Measurements from ENCODE around the gene GRIN2C. TPM values are rescaled to one million over a fixed set of nuclear protein-coding genes. Genes with fewer than 3 reads are reported as not detected.

The GRIN2C gene
- total RNA-seq, 1 donor = under 0.01 TPM

GRCh38 chr17:74863420-74864296 is 4.0 kb upstream of the GRIN2C start:
- no peak for TF ChIP-seq CTCF (IDR thresholded peaks at IDR 0.05; ENCODE audit: insufficient read depth, low read length)
- DNase-seq (ENCODE audit: low read depth) = no peak
- H3K4me3 ChIP-seq (ENCODE audit: low read depth, low read length) = no peak overlapping the region

GRCh38 chr17:74862919-74863318 is 3.2 kb upstream of the GRIN2C start:
- no peak for TF ChIP-seq CTCF (IDR thresholded peaks at IDR 0.05; ENCODE audit: insufficient read depth, low read length)
- DNase-seq (ENCODE audit: low read depth) = no peak
- no peak overlapping the region for H3K4me3 ChIP-seq (ENCODE audit: low read depth, low read length)

- no peak overlapping the region for H3K4me3 ChIP-seq (ENCODE audit: low read depth, low read length)
- peak; percentile 62 for TF ChIP-seq CTCF (IDR thresholded peaks at IDR 0.05; ENCODE audit: insufficient read depth, low read length)
- DNase-seq (ENCODE audit: low read depth) = no peak
These were observed 2.6 kb upstream of the GRIN2C start for GRCh38 chr17:74862108-74862901.

- no peak for DNase-seq (ENCODE audit: low read depth)
These were observed 2.0 kb upstream of the GRIN2C start for GRCh38 chr17:74861662-74862107.

GRCh38 chr17:74860872-74861661 is 1.4 kb upstream of the GRIN2C start:
- TF ChIP-seq CTCF (IDR thresholded peaks at IDR 0.05; ENCODE audit: insufficient read depth, low read length) = no peak
- no peak overlapping the region for H3K4me3 ChIP-seq (ENCODE audit: low read depth, low read length)
- DNase-seq (ENCODE audit: low read depth) = no peak

More at GRCh38 chr17:74861662-74862107, 2.0 kb upstream of the GRIN2C start:
- no peak for TF ChIP-seq CTCF (IDR thresholded peaks at IDR 0.05; ENCODE audit: insufficient read depth, low read length)
- no peak overlapping the region for H3K4me3 ChIP-seq (ENCODE audit: low read depth, low read length)

GRCh38 chr17:74860229-74860871 is 665 bp upstream of the GRIN2C start:
- TF ChIP-seq CTCF (IDR thresholded peaks at IDR 0.05; ENCODE audit: insufficient read depth, low read length) = no peak
- H3K4me3 ChIP-seq (ENCODE audit: low read depth, low read length) = no peak overlapping the region
- no peak for DNase-seq (ENCODE audit: low read depth)

Data from fibroblast of the aortic adventitia (primary cell).